SIG-M5 (cell line): Measurements from ENCODE around the gene ZNF407.

ENCODE experiments used
- DNase-seq: peaks from one replicate; lab custom pipeline; 2025; lab: John Stamatoyannopoulos, UW

ZNF407 gene

DNA sequence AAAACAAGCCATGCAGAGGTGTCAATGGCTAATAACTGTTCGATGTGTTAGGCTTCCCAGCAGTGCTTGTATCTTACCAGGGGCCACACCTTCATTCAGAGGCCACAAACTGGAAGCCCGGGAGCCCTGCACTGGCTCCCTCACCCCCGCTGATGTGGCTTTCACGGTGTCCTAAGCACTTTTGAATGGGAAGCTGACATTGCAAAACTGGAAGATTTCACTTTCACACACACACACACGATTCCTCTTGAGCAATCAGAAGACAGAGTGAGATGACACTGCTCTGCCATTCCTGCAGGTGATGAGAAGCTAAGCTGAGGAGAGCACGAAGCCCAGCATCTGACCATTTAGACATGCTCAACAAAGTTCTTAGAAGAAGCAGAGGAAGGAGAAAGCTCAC lies 8.6 kb upstream of the ZNF407 start:
- DNase-seq: no peak

DNA sequence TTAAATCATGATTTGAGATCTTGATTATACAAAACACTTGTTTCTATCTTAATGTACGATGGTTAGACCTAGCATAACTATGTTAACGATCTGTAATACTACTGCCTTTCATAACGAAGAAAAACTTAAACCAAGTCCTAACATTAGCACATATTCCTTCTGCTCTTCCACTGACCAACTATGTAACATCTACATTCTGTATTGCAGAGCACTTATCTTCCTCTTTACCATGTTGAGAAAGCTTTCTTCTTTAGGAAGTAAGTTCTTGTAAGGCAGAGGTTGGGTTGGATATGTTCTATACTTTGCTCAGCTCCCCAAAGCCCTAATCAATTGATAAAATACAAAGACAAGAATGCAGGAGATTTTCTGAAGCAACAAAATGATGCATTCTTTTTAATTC lies 7.9 kb upstream of the ZNF407 start:
- no peak for DNase-seq

DNA sequence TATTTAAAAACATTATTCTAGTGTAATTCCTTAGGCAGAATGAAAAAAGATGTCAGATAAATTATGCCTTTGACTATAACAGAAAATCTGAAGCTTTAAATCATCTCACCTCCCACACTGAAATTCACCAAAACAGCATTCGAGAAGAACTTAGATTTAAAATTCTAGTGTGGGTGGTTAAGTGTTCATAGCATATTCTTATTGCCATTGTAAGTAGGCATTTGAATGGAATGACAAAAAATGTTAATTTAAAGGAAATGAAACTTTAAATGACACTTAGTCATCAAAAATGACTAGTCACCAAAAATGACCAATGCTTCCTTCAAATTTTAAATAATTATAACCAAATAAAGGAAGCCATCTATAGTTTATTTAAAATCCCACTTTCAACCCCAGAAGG lies 7.0 kb upstream of the ZNF407 start:
- no peak for DNase-seq

DNA sequence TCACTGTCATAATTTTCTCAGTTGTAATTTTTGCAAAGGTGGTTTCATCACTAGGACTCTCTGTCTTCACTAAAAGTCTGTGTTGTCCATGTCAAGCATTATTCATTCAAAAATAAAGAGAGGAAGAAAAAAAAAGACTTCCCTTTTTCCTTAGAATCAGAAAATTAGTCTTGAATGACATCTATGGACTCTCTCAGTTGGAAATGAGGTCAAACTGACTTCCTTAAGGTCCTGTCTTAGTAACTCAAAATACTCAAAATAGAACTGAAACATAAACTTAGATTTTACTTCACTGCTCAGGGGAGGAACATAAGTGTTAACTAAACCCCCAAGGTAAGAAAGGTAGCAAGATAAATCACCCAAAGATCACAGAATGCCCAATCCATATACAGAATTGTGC lies 2.2 kb upstream of the ZNF407 start:
- DNase-seq: no peak

DNA sequence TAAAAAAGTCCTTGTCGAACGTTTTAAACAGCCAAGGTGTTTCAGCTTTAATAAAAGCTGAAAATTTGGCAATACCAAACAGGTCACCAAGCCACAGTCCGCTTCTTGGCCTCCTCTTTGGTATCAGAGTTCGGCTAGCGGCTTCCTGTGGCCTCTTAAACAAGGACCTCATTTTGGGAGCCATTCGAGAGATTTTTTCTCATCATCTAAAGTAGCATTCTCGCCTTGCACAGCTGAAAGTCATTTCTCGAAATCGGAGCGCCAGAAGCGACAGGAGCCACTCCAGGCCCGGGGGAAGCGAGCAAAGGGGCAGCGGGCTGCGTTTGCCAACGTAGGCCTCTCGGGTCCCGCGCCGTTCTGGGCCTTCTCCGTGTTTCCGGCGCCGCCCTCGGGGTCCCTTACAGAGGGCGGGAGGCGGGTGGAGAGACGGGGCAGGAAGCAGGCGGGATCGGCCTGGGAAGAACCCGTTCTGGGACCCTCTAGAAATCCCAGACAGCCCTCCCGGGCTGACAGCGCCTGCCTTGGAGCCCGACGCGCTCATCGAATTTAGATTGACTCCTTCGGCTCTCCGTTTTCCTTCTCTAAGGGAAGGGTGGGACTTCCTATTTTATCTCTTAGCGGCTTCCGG lies 522 bp upstream of the ZNF407 start:
- DNase-seq: no peak

DNA sequence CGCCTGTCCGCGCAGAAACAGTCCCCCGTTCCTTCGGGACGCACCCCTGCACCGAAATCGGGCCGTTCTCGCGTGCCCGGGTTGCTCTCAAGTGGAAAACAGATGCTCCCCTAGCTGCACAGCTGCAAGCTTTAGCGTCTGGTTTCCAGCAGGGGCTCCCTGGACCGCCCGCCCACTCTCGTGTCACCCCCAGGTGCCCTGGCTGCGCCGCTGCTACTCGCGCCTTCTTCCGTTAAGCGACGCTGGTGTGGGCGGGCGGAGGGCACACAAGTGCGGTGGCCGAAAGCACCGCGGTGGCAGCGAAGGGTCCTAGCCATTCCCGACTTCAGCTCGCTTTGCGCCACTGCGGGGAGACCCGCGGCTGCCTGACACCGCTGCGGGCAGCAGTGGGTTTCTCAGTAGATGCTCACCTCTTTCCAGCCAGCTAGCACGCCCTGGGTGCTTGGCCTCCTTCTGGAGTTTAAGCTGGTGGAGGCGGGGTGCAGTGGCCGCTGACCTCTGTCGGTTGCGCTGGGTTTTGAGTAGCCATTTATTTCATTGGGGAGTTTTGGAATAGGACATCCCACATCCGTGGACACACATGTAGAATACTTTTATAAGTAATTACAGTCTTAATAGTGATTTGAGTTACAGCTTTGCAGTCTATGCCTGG lies 806 bp downstream of the ZNF407 start:
- DNase-seq: no peak

DNA sequence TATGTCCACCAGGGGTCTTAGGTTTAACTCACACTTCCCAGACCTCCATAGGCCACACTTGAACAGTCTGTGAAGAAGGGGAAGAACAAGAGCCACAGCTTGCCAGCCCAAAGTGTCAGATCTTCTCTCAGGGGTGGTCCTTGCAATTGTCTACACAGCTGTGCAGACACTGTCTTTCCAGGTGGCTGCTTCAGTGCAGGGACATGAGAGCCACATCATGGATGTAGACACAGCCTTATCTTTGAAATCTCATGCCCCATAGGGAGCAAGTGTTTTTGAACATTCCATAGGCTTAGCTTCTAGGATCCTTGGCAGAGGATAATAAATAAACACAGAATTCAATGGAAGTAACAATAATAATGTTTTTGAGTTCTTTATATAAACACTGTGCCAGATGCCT lies 6.7 kb downstream of the ZNF407 start:
- DNase-seq: no peak

DNA sequence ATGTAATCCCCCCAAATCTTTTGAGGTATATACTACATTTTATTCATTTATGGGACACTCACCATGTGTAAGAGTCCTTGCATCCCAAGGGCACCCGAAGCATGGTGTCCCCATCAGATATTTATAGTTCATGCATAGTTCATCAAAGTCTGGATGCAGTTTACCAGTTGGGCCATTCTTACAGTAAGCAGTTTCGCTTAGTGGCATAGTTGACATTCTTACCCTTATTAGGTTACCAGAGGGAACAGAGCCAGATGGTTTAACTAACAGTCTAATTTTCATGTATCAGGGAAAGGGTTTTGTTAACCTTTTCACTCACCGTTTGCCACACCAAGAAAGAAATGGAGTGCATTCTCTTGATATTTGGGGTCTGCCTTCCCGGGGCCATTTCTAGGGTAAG lies 7.1 kb downstream of the ZNF407 start:
- no peak for DNase-seq

DNA sequence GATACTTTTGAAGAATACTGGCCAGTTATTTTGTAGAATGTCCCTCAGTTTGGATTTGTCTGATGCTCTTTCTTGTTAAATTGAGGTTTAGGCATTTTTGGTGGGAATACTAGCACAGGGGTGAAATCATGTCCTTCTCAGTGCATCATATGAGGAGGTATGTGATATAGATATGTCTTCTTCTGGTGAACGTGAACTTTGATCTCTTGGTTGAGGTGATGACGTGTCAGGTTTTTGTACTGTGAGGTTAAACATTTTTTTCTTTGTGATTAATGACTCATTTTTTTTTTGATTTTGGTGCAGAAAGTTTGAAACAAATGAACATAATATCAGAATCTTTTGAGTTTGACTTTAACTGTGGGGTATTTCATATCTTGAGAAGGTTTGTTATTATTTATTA lies 11.0 kb downstream of the ZNF407 start:
- DNase-seq: no peak

DNA sequence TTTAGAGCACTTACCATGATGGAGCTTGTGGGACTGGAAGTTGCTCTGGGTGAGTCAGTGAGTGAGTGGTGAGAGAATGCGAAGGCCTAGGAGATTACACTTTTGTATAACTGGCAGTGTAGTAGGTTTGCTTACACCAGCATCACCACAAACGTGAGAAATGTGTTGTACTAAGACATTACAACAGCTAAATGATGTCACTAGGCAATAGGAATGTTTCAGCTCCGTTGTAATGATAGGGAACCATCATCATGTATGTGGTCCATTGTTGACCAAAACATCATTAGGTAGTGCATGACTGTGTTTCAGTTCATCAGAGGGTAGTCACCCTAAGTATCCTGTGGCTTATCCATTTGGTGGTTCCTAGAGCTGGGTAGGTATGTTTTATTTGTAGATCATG lies 11.9 kb downstream of the ZNF407 start:
- no peak for DNase-seq

DNA sequence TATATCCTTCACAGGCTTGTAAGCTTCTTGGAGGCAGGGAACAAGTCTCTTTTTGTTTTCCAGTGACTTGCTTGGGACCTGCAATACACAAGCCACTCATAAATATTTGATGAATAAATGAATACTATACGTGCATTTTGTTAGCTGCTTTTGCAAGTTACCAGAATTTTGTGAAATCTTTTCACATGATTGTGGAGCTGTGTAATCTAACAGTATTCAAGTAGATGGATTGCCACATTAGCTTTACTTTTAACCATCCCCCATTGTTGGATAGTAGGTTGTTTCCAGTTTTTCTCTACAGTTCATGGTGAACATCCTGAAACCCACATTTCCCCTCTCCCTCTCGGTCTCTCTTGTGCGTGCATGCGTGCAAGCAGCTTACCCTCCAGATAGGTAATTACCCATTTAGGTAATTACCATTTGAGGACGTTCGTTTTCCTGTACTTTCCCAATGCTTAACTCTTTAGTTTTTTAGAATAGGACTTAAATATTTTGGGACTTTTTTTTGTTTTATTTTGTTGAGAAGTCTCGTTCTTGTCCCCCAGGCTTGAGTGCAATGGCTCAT lies 12.5 kb downstream of the ZNF407 start:
- DNase-seq: no peak

DNA sequence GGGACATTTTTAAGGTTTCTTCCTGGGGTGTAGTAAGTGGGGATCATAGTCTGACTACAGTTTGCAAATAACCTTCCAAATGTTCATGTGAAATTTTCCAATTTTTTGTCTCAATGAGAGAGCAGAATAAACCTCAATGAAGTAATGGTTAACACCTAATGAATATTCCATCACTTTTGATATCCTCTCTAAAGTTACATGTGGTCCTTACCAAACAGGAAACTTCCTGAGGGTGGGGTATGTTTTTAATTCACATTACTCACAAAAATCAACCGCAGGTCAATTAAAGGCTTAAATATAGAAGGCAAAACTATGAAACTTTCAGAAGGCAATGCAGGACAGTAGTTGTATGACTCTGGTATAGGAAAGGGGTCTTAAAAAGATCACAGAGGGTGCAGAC lies 13.2 kb downstream of the ZNF407 start:
- no peak for DNase-seq

DNA sequence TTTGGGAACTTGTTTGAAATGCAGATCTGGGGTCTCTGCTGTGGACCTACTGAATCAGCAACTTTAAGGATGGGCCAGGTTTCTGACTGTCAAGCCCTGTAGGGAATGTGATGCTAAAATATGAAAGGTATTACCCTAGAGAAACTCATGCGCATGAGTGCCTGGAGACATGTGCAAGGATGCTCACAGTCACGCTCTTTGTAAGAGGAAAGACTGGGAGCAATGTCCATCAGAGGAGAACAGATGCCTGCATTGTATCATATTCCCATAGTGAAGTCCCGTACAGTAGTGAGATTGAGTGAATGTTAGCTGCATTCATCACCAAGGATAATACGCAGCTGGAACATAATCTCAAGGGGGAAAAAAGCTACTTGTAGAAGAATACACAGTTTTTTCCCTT lies 14.1 kb downstream of the ZNF407 start:
- no peak for DNase-seq

DNA sequence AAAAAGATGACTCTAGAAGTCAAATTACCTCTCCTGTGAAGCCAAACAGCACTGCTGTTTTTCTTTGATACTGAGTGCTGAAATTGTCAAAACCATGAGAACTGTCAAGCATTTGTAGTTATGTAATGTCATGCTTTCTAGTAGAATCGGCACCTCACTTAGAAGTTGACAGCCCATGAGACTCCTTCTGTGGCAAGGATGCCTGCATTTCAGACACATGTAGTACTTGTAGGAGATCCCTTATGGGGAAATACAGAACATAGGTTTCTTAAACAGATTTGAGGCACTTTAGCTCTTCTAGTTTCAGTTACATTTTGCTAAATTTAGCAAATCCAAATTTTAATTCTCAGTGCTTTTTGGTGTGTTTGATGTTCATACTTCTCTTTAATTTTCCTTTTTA lies 15.7 kb downstream of the ZNF407 start:
- no peak for DNase-seq

DNA sequence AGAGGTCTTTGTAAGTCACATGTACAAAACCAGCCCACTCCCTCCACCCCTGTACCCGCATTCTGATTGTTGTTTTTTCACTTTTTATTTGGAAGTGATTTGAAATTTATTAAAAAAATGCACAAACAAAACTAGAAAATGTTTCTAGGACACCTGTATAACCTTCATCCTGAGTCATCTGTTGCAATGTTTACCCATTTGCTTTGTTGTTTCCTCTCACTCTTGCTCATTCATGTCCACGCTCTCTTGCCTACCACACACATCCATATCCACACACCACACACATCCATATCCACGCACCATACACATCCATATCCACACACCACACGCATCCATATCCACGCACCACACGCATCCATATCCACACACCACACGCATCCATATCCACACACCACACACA lies 18.8 kb downstream of the ZNF407 start:
- no peak for DNase-seq

DNA sequence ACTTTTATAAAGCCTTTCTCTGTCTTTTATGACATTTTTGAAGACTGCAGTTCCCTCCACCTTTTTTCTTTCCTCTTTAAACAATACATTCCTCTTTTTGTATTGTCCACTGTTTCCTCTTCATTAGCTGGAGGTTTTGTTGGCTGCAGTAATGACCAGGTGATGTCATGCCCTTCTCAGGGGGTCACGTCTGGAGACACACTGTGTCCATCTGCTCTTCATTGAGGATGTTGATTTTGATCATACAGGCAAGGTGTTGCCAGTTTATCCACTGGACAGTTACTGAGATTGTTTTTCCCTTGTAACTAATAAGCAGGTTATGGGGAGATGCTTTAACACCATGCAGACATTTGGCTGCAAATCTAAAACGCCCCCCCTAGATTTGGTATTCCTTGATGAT lies 19.8 kb downstream of the ZNF407 start:
- DNase-seq: no peak

DNA sequence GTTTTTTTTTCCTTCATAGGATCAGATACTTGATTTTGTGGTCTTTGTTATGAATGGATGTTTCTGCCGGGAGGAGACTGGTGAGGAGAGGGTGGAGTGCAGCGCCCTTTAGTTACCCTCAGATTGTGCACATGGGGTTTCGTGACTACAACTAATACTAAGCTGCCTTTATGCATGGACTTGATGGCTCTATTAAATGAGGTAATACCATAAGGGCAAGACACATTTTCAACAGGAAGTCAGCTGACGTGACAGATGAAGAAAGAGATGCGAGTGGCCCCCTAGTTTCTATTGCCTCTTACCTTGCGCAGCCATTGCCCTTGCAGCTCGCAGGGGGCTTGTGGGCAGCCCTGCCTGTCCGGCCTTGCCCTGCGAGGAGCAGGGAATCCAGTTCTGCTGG lies 24.4 kb downstream of the ZNF407 start:
- no peak for DNase-seq

DNA sequence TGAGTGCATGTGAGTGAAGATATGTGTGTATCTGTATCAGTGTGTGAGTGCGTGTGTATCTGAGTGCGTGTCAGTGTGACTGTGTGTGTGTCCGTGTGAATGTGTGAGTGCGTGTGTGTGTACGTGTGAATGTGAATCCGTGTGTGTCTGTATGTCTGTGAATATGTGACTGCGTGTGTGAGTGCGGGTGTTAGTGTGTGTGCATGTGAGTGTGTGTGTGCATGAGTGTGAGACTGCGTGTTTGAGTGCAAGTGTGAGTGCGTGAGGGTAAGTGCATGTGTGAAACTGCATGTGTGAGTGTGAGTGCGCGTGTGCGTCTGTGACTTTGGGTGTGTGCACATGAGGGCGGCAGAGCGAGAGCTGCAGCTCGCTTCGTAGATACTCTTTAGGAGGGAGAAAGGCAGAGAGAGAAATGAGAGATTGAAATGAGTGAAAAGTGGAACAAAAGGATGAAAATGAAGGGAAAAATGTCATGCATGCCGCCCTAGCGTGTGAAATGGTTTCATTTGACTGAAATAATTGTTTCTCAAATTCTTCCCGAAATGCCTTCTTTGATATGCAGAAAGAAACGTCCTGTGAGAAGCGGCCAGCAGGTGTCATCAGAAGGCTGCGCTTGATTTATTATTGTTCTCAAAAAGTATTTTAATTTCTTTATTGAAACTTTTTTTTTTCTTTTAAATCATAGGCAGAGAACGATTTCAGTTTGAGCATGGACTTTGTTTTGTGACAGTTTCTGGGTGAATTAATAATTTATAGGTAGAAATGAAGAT lies 25.6 kb downstream of the ZNF407 start:
- DNase-seq: no peak

DNA sequence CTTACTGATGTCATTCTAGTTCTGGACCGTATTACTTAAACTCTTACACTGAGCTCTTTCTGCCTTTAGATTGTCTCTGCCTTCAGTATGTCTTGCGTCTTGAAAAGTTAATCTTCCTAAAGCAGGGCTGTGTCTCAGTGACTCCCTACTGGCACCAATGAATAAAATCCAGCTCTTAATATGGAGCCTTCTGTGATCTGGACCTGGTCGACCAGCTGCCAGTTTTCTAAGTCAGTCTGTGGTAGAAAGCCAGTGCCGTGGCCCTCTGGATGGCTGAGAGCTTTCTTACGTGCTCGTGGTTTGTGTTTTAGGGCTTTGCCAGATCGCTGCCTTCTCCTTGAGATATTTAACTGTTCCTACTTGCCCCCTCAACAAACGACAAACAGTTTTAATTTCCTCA lies 26.8 kb downstream of the ZNF407 start:
- no peak for DNase-seq

DNA sequence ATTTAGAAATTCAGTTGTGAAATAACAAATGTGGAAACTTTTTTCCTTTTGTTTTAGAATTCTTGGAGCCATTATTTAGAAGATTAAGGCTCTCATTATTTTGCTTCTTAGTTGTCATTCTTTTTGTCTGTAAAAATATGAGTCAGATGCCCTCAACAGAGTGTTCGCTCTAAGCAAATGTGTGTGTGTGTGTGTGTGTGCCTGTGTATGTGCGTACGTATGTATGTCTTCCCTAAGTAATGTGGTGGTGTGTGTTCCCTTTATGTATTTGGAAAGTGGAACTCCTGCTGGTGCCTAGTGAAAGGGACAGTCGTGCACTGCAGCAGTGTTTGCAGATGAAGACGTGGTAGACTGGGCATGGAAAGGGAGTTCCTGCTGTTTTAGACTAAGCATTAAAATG lies 27.5 kb downstream of the ZNF407 start:
- no peak for DNase-seq

DNA sequence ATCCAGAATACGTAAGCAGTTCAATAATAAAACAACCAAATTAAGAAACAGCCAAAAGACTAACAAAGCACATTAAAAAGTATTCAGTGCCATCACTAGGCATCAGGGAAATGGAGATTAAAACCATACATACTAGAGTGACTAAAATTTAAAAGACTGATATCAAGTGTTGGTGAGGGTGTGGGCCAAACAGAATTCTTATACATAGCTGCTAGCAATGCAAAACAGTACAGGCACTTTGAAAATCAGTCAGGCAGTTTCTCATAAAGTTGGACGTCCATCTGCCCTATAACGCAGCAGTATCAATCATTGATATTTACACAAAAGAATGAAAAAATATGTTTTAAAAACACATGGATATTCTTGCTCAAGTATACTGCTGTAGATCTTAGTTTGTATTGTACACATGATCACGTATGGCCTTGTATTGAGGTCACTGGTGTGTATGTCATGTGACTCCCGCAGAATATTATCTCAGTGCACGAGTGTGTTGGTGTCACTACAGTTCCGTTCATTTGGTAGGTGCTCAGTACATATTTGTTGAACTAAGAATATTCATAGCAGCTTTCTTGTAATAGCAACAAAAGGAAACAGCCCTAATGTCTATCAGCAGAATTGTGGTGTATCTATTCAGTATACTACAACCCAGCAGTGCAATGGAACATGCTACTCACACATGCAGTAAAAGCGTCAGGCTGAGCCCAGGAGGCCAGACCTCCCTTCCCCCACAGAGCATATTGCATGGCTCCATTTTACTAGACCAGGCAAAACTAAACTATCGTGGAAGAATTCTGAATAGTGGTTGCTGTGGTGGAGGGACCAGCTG lies 28.6 kb downstream of the ZNF407 start:
- no peak for DNase-seq

DNA sequence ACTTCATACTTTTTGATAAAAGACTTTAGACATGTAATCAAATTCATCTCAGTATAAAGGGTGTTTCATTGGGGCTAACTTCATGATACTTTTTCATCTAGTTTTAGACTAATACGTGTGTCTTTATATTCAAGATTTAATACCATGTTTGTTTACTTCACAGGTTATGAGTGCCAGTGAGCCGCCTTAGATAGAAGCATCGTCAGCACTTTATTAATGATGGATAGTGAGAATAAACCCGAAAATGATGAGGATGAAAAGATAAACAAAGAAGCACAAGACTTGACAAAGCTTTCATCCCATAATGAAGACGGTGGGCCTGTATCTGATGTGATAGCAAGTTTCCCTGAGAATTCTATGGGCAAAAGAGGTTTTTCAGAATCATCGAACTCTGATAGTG lies 33.1 kb downstream of the ZNF407 start:
- no peak for DNase-seq
